IMR-90 (cell line): ENCODE results near the gene HFE. TPM values are rescaled to one million over a fixed set of nuclear protein-coding genes. Genes with fewer than 3 reads are reported as not detected.

Experiments used
- ATAC-seq: fragments of 200-7000 bp; cut with Tn5 transposase; 2 replicates; pipeline ENCODE4 v1.9.1; 2020; ENCODE audit warnings: low read depth, mild to moderate bottlenecking, moderate library complexity
- BruUV-seq: library from RNA; stranded (reverse); fragments of 400-500 nt; replicated peaks from 2 replicates; lab custom pipeline; 2021; lab: Mats Ljungman, UMichigan
- CTCF ChIA-PET: fragments of 300-600 bp; formaldehyde crosslinking; extraction: SDS; loops from one replicate; lab custom pipeline; 2021; ENCODE audit warnings: antibody characterized with exemption; lab: Yijun Ruan, JAX
- POLR2A ChIA-PET: fragments of 300-600 bp; sonication (Branson Sonifier 250); formaldehyde crosslinking; loops from one replicate; lab custom pipeline; 2022; ENCODE audit warnings: antibody characterized with exemption; ENCODE audit not compliant: unreplicated experiment; lab: Charles Lee
- DNase-seq: peaks from one replicate; pipeline ENCODE4 v3.0.0; 2013
- H2AFZ ChIP-seq: replicated peaks from 2 replicates; pipeline ENCODE3; 2013; ENCODE audit warnings: low read length, mild to moderate bottlenecking; ENCODE audit not compliant: poor library complexity
- H2AK5ac ChIP-seq: 2 replicates; pipeline ENCODE4 v1.6.1; 2013; ENCODE audit warnings: low read depth, low read length, inconsistent platforms
- H2AK9ac ChIP-seq: replicated peaks from 2 replicates; pipeline ENCODE3; 2013; ENCODE audit warnings: mild to moderate bottlenecking, low read depth, low read length, moderate library complexity; ENCODE audit not compliant: poor library complexity
- H2BK120ac ChIP-seq: 2 replicates; pipeline ENCODE4 v1.6.1; 2013; ENCODE audit warnings: low read depth, low read length, inconsistent platforms
- H2BK15ac ChIP-seq: 3 replicates; pipeline ENCODE4 v1.6.1; 2013; ENCODE audit warnings: low read depth, low read length, inconsistent platforms
- H2BK20ac ChIP-seq: 2 replicates; pipeline ENCODE4 v1.6.1; 2013; ENCODE audit warnings: low read depth, mild to moderate bottlenecking, inconsistent platforms, low read length, moderate library complexity
- H2BK5ac ChIP-seq: 2 replicates; pipeline ENCODE4 v1.6.1; 2013; ENCODE audit warnings: mild to moderate bottlenecking, low read depth, low read length, inconsistent platforms; ENCODE audit not compliant: poor library complexity, severe bottlenecking
- H3K14ac ChIP-seq: replicated peaks from 2 replicates; pipeline ENCODE4 v1.6.1; 2013; ENCODE audit warnings: low read depth, low read length, inconsistent platforms
- H3K18ac ChIP-seq: 2 replicates; pipeline ENCODE4 v1.6.1; 2013; ENCODE audit warnings: low read depth, low read length, control low read depth
- H3K23ac ChIP-seq: 2 replicates; pipeline ENCODE4 v1.6.1; 2013; ENCODE audit warnings: low read depth, low read length, inconsistent platforms
- H3K27ac ChIP-seq: 2 replicates; pipeline ENCODE4 v1.5.1; 2013; ENCODE audit warnings: mild to moderate bottlenecking, control low read depth, low read length; ENCODE audit not compliant: insufficient read depth
- H3K27me3 ChIP-seq: 2 replicates; pipeline ENCODE4 v1.6.1; 2013; ENCODE audit warnings: low read length; ENCODE audit not compliant: control insufficient read depth, insufficient read depth
- H3K36me3 ChIP-seq: 2 replicates; pipeline ENCODE4 v1.6.1; 2013; ENCODE audit warnings: low read length, mixed read lengths; ENCODE audit not compliant: control insufficient read depth, insufficient read depth
- H3K4ac ChIP-seq: 2 replicates; pipeline ENCODE4 v1.6.1; 2013; ENCODE audit warnings: low read depth, low read length, inconsistent platforms
- H3K4me1 ChIP-seq: 2 replicates; pipeline ENCODE4 v1.6.1; 2013; ENCODE audit warnings: low read length, mixed read lengths; ENCODE audit not compliant: control insufficient read depth, insufficient read depth
- H3K4me2 ChIP-seq: 2 replicates; pipeline ENCODE4 v1.6.1; 2013; ENCODE audit warnings: low read depth, mild to moderate bottlenecking, control low read depth, low read length, moderate library complexity
- H3K4me3 ChIP-seq: 2 replicates; pipeline ENCODE4 v1.5.1; 2013; ENCODE audit warnings: low read depth, mild to moderate bottlenecking, control low read depth, low read length, moderate library complexity; ENCODE audit not compliant: insufficient read depth
- H3K56ac ChIP-seq: 2 replicates; pipeline ENCODE4 v1.6.1; 2013; ENCODE audit warnings: low read length, inconsistent platforms; ENCODE audit not compliant: insufficient read depth; ENCODE audit errors: extremely low read depth
- H3K79me1 ChIP-seq, 2 experiments: 2 replicates each; pipeline ENCODE4 v1.6.1; 2013; ENCODE audit warnings: low read length in 2 of 2, inconsistent platforms in 1 of 2, low read depth in 1 of 2
- H3K9ac ChIP-seq: 2 replicates; pipeline ENCODE4 v1.6.1; 2013; ENCODE audit warnings: low read depth, low read length, control low read depth
- H3K9me1 ChIP-seq: 2 replicates; pipeline ENCODE4 v1.6.1; 2013; ENCODE audit warnings: low read length, inconsistent platforms; ENCODE audit not compliant: insufficient read depth
- H3K9me3 ChIP-seq: 2 replicates; pipeline ENCODE4 v1.6.1; 2013; ENCODE audit warnings: low read length; ENCODE audit not compliant: control insufficient read depth, insufficient read depth
- H4K20me1 ChIP-seq: 2 replicates; pipeline ENCODE4 v1.6.1; 2013; ENCODE audit warnings: low read length, inconsistent platforms; ENCODE audit not compliant: insufficient read depth
- H4K5ac ChIP-seq: 2 replicates; pipeline ENCODE4 v1.6.1; 2013; ENCODE audit warnings: mild to moderate bottlenecking, low read depth, low read length, control low read depth
- H4K8ac ChIP-seq, 2 experiments: 2 replicates each; pipeline ENCODE4 v1.6.1; 2013; ENCODE audit warnings: low read depth in 2 of 2, low read length in 2 of 2, control low read depth in 1 of 2, inconsistent platforms in 1 of 2
- H4K91ac ChIP-seq: 2 replicates; pipeline ENCODE4 v1.6.1; 2013; ENCODE audit warnings: low read depth, low read length, inconsistent platforms; ENCODE audit not compliant: insufficient read depth
- CEBPB ChIP-seq: IDR thresholded peaks from 2 replicates; pipeline ENCODE4 v1.6.1; 2012; ENCODE audit warnings: low read depth, low read length, improper control_type of control experiment
- CHD1 ChIP-seq: IDR thresholded peaks from 2 replicates; pipeline ENCODE4 v1.6.1; 2012; ENCODE audit warnings: low read depth, low read length, improper control_type of control experiment
- FOS ChIP-seq: fragments of 150-350 bp; IDR thresholded peaks from 2 replicates; pipeline ENCODE4 v1.6.1; 2016; ENCODE audit warnings: low read depth, low read length
- MAFK ChIP-seq: IDR thresholded peaks from 2 replicates; pipeline ENCODE4 v1.6.1; 2012; ENCODE audit warnings: low read depth, low read length, improper control_type of control experiment
- MAZ ChIP-seq: IDR thresholded peaks from 2 replicates; pipeline ENCODE4 v1.6.1; 2012; ENCODE audit warnings: low read depth, mild to moderate bottlenecking, low read length, improper control_type of control experiment, moderate library complexity, borderline replicate concordance
- MXI1 ChIP-seq: IDR thresholded peaks from 2 replicates; pipeline ENCODE4 v1.6.1; 2012; ENCODE audit warnings: low read depth, mild to moderate bottlenecking, low read length, moderate library complexity, borderline replicate concordance
- NFE2L2 ChIP-seq: fragments of 150-350 bp; IDR thresholded peaks from 2 replicates; pipeline ENCODE4 v1.6.1; 2016; ENCODE audit warnings: low read depth, mild to moderate bottlenecking, low read length
- POLR2A ChIP-seq: IDR thresholded peaks from 2 replicates; pipeline ENCODE4 v1.6.1; 2012; ENCODE audit warnings: mild to moderate bottlenecking, low read depth, low read length
- RAD21 ChIP-seq: IDR thresholded peaks from 2 replicates; pipeline ENCODE4 v1.6.1; 2012; ENCODE audit warnings: low read length, improper control_type of control experiment
- RCOR1 ChIP-seq: IDR thresholded peaks from 2 replicates; pipeline ENCODE4 v1.6.1; 2012; ENCODE audit warnings: mild to moderate bottlenecking, low read length, improper control_type of control experiment; ENCODE audit not compliant: insufficient replicate concordance
- RFX5 ChIP-seq: IDR thresholded peaks from 2 replicates; pipeline ENCODE4 v1.8.0; 2012; ENCODE audit warnings: low read depth, mild to moderate bottlenecking, low read length, moderate library complexity
- SMC3 ChIP-seq: fragments of 150-350 bp; IDR thresholded peaks from 2 replicates; pipeline ENCODE4 v1.6.1; 2016; ENCODE audit warnings: low read depth, mild to moderate bottlenecking, antibody characterized with exemption, low read length, moderate library complexity
- WGBS, 2 experiments: methylation state at CpG; one replicate each; pipeline versions ENCODE4 v1.1.5 to v1.1.7; 2013; ENCODE audit warnings: missing lambda C conversion rate in 2 of 2; ENCODE audit not compliant: insufficient read length in 1 of 2; ENCODE audit errors: extremely low coverage in 2 of 2; 5-methylcytosine and 5-hydroxymethylcytosine counted together
- dilution Hi-C: fragments of 300-500 bp; cut with HindIII; formaldehyde crosslinking; loops from one replicate; pipeline ENCODE4 v1.14.3; 2018; ENCODE audit warnings: low sequenced_read_pairs; ENCODE audit not compliant: unreplicated experiment
- in situ Hi-C: fragments of 300-500 bp; cut with MboI; formaldehyde crosslinking; loops from 3 replicates; pipeline ENCODE4 v1.14.3; 2019; ENCODE audit warnings: low sequenced_read_pairs, inconsistent platforms, mixed read lengths
- intact Hi-C: fragments of 100-400 bp; cut with micrococcal nuclease; formaldehyde crosslinking; loops from 2 replicates; pipeline ENCODE4 v1.10.0; 2022
- polyA plus RNA-seq, 3 experiments: library from polyadenylated mRNA; depleted of rRNA; stranded (reverse); fragments of >200 nt; gene quantifications; 2 replicates each; pipeline ENCODE4 v1.2.3, GENCODE V29; 2012; ENCODE audit warnings: low replicate concordance in 1 of 3
- total RNA-seq: library from RNA; depleted of rRNA; stranded (reverse); fragments of >200 nt; gene quantifications from 2 replicates; pipeline ENCODE4 v1.2.3, GENCODE V29; 2012
- TF ChIP-seq, protein P1 (sequence below): conservative IDR thresholded peaks from 2 replicates; pipeline ENCODE4 v1.5.1; 2012; ENCODE audit warnings: mild to moderate bottlenecking, low read depth, low read length, improper control_type of control experiment
- TF ChIP-seq, protein P2 (sequence below): fragments of 150-350 bp; IDR thresholded peaks from 2 replicates; pipeline ENCODE4 v1.6.1; 2016; ENCODE audit warnings: low read depth, mild to moderate bottlenecking, low read length, moderate library complexity, borderline replicate concordance

The HFE gene
- total and polyA plus RNA-seq, 2 of the 4 experiments (the other 2 are of a cell fraction): 14.9 to 15.7 TPM

DNA sequence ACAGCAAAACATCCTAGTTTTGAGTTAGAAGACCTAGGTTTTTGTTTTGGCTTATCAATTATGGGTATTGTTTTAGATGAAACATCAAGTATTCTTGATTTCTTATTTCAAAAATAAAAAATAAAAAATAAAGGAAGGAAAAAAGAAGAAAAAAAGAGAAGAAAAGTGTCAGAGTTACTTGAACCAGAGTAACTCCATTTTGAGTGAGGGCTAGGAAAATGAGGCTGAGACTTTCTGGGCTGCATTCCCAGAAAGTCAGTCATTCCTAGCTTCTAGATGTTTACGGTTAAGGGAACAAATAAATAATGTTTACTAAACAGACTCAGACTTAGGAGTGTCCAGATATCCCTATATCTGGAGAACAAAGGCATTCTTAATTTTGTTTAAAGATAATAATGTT, 45.3 kb upstream of the HFE start:
- H3K27ac ChIP-seq: no peak overlapping the region
- no peak overlapping the region for H2BK5ac ChIP-seq
- H3K56ac ChIP-seq: no peak overlapping the region
- intact Hi-C loops: loop anchor here (5.0 kb wide), 1 partner anchor 1105 kb away; a partner anchor contains a TSS
- H3K9me1 ChIP-seq: no peaks in the 10 kb centered on the region
- ATAC-seq: no peak
- H3K4ac ChIP-seq: no peak overlapping the region
- ChIA-PET POLR2A (no interaction called here), CTCF (no interaction called here)
- H2BK15ac ChIP-seq: no peak overlapping the region
- no peaks in the 10 kb centered on the region for H3K36me3 ChIP-seq
- no peak overlapping the region for H3K4me3 ChIP-seq
- WGBS, 2 experiments: no CpG with 5 or more reads among the region's 1 CpG
- dilution Hi-C loops: no loop called here
- no peaks in the 10 kb centered on the region for H3K9me3 ChIP-seq
- no peaks in the 10 kb centered on the region for H3K4me1 ChIP-seq
- no peak overlapping the region for H2BK20ac ChIP-seq
- H3K18ac ChIP-seq: no peak overlapping the region
- H2AK5ac ChIP-seq: no peak overlapping the region
- no peak overlapping the region for H2AFZ ChIP-seq
- H2AK9ac ChIP-seq: no peak overlapping the region
- H4K5ac ChIP-seq: no peak overlapping the region
- H3K79me1 ChIP-seq: no peaks in the 10 kb centered on the region
- no peaks in the 10 kb centered on the region for H3K27me3 ChIP-seq
- no peak overlapping the region for H3K9ac ChIP-seq
- no peak overlapping the region for H3K14ac ChIP-seq
- H4K8ac ChIP-seq: no peak overlapping the region
- in situ Hi-C loops: no loop called here
- no peak overlapping the region for H2BK120ac ChIP-seq
- 0 out of 2 replicates have a peak, but pooled peaks cover 3% of the 10 kb centered on the region for H4K20me1 ChIP-seq
- BruUV-seq: no TSS peak
- H3K4me2 ChIP-seq: no peak overlapping the region
- H4K91ac ChIP-seq: no peak overlapping the region
- DNase-seq: no peak
- no peak for TF ChIP-seq SMC3
- no peak for TF ChIP-seq NFE2L2
- no peak for TF ChIP-seq CEBPB
- TF ChIP-seq, protein P1, sequence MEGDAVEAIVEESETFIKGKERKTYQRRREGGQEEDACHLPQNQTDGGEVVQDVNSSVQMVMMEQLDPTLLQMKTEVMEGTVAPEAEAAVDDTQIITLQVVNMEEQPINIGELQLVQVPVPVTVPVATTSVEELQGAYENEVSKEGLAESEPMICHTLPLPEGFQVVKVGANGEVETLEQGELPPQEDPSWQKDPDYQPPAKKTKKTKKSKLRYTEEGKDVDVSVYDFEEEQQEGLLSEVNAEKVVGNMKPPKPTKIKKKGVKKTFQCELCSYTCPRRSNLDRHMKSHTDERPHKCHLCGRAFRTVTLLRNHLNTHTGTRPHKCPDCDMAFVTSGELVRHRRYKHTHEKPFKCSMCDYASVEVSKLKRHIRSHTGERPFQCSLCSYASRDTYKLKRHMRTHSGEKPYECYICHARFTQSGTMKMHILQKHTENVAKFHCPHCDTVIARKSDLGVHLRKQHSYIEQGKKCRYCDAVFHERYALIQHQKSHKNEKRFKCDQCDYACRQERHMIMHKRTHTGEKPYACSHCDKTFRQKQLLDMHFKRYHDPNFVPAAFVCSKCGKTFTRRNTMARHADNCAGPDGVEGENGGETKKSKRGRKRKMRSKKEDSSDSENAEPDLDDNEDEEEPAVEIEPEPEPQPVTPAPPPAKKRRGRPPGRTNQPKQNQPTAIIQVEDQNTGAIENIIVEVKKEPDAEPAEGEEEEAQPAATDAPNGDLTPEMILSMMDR: no peak
- TF ChIP-seq RCOR1: no peak
- TF ChIP-seq POLR2A: no peak
- no peak for TF ChIP-seq MAZ
- TF ChIP-seq, protein P2, sequence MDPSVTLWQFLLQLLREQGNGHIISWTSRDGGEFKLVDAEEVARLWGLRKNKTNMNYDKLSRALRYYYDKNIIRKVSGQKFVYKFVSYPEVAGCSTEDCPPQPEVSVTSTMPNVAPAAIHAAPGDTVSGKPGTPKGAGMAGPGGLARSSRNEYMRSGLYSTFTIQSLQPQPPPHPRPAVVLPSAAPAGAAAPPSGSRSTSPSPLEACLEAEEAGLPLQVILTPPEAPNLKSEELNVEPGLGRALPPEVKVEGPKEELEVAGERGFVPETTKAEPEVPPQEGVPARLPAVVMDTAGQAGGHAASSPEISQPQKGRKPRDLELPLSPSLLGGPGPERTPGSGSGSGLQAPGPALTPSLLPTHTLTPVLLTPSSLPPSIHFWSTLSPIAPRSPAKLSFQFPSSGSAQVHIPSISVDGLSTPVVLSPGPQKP: no peak
- no peak for TF ChIP-seq MAFK
- TF ChIP-seq RFX5: no peak
- TF ChIP-seq FOS: no peak
- no peak for TF ChIP-seq RAD21
- TF ChIP-seq MXI1: no peak
- no peak for TF ChIP-seq CHD1
- H3K23ac ChIP-seq: no peak overlapping the region
